IMR-90 (cell line): Measurements from ENCODE around the gene SOX8. TPM values are rescaled to one million over a fixed set of nuclear protein-coding genes. Genes with fewer than 3 reads are reported as not detected.

ENCODE experiments used
- ATAC-seq: fragments of 200-7000 bp; cut with Tn5 transposase; 2 replicates; pipeline ENCODE4 v1.9.1; 2020; ENCODE audit warnings: low read depth, mild to moderate bottlenecking, moderate library complexity
- BruUV-seq: library from RNA; stranded (reverse); fragments of 400-500 nt; replicated peaks from 2 replicates; lab custom pipeline; 2021; lab: Mats Ljungman, UMichigan
- CTCF ChIA-PET: fragments of 300-600 bp; formaldehyde crosslinking; extraction: SDS; loops from one replicate; lab custom pipeline; 2021; ENCODE audit warnings: antibody characterized with exemption; lab: Yijun Ruan, JAX
- POLR2A ChIA-PET: fragments of 300-600 bp; sonication (Branson Sonifier 250); formaldehyde crosslinking; loops from one replicate; lab custom pipeline; 2022; ENCODE audit warnings: antibody characterized with exemption; ENCODE audit not compliant: unreplicated experiment; lab: Charles Lee
- DNase-seq: peaks from one replicate; pipeline ENCODE4 v3.0.0; 2013
- H2AFZ ChIP-seq: replicated peaks from 2 replicates; pipeline ENCODE3; 2013; ENCODE audit warnings: low read length, mild to moderate bottlenecking; ENCODE audit not compliant: poor library complexity
- H2AK5ac ChIP-seq: 2 replicates; pipeline ENCODE4 v1.6.1; 2013; ENCODE audit warnings: low read depth, low read length, inconsistent platforms
- H2AK9ac ChIP-seq: replicated peaks from 2 replicates; pipeline ENCODE3; 2013; ENCODE audit warnings: mild to moderate bottlenecking, low read depth, low read length, moderate library complexity; ENCODE audit not compliant: poor library complexity
- H2BK120ac ChIP-seq: 2 replicates; pipeline ENCODE4 v1.6.1; 2013; ENCODE audit warnings: low read depth, low read length, inconsistent platforms
- H2BK15ac ChIP-seq: 3 replicates; pipeline ENCODE4 v1.6.1; 2013; ENCODE audit warnings: low read depth, low read length, inconsistent platforms
- H2BK20ac ChIP-seq: 2 replicates; pipeline ENCODE4 v1.6.1; 2013; ENCODE audit warnings: low read depth, mild to moderate bottlenecking, inconsistent platforms, low read length, moderate library complexity
- H2BK5ac ChIP-seq: 2 replicates; pipeline ENCODE4 v1.6.1; 2013; ENCODE audit warnings: mild to moderate bottlenecking, low read depth, low read length, inconsistent platforms; ENCODE audit not compliant: poor library complexity, severe bottlenecking
- H3K14ac ChIP-seq: replicated peaks from 2 replicates; pipeline ENCODE4 v1.6.1; 2013; ENCODE audit warnings: low read depth, low read length, inconsistent platforms
- H3K18ac ChIP-seq: 2 replicates; pipeline ENCODE4 v1.6.1; 2013; ENCODE audit warnings: low read depth, low read length, control low read depth
- H3K23ac ChIP-seq: 2 replicates; pipeline ENCODE4 v1.6.1; 2013; ENCODE audit warnings: low read depth, low read length, inconsistent platforms
- H3K27ac ChIP-seq: 2 replicates; pipeline ENCODE4 v1.5.1; 2013; ENCODE audit warnings: mild to moderate bottlenecking, control low read depth, low read length; ENCODE audit not compliant: insufficient read depth
- H3K27me3 ChIP-seq: 2 replicates; pipeline ENCODE4 v1.6.1; 2013; ENCODE audit warnings: low read length; ENCODE audit not compliant: control insufficient read depth, insufficient read depth
- H3K36me3 ChIP-seq: 2 replicates; pipeline ENCODE4 v1.6.1; 2013; ENCODE audit warnings: low read length, mixed read lengths; ENCODE audit not compliant: control insufficient read depth, insufficient read depth
- H3K4ac ChIP-seq: 2 replicates; pipeline ENCODE4 v1.6.1; 2013; ENCODE audit warnings: low read depth, low read length, inconsistent platforms
- H3K4me1 ChIP-seq: 2 replicates; pipeline ENCODE4 v1.6.1; 2013; ENCODE audit warnings: low read length, mixed read lengths; ENCODE audit not compliant: control insufficient read depth, insufficient read depth
- H3K4me2 ChIP-seq: 2 replicates; pipeline ENCODE4 v1.6.1; 2013; ENCODE audit warnings: low read depth, mild to moderate bottlenecking, control low read depth, low read length, moderate library complexity
- H3K4me3 ChIP-seq: 2 replicates; pipeline ENCODE4 v1.5.1; 2013; ENCODE audit warnings: low read depth, mild to moderate bottlenecking, control low read depth, low read length, moderate library complexity; ENCODE audit not compliant: insufficient read depth
- H3K56ac ChIP-seq: 2 replicates; pipeline ENCODE4 v1.6.1; 2013; ENCODE audit warnings: low read length, inconsistent platforms; ENCODE audit not compliant: insufficient read depth; ENCODE audit errors: extremely low read depth
- H3K79me1 ChIP-seq, 2 experiments: 2 replicates each; pipeline ENCODE4 v1.6.1; 2013; ENCODE audit warnings: low read length in 2 of 2, inconsistent platforms in 1 of 2, low read depth in 1 of 2
- H3K9ac ChIP-seq: 2 replicates; pipeline ENCODE4 v1.6.1; 2013; ENCODE audit warnings: low read depth, low read length, control low read depth
- H3K9me1 ChIP-seq: 2 replicates; pipeline ENCODE4 v1.6.1; 2013; ENCODE audit warnings: low read length, inconsistent platforms; ENCODE audit not compliant: insufficient read depth
- H3K9me3 ChIP-seq: 2 replicates; pipeline ENCODE4 v1.6.1; 2013; ENCODE audit warnings: low read length; ENCODE audit not compliant: control insufficient read depth, insufficient read depth
- H4K20me1 ChIP-seq: 2 replicates; pipeline ENCODE4 v1.6.1; 2013; ENCODE audit warnings: low read length, inconsistent platforms; ENCODE audit not compliant: insufficient read depth
- H4K5ac ChIP-seq: 2 replicates; pipeline ENCODE4 v1.6.1; 2013; ENCODE audit warnings: mild to moderate bottlenecking, low read depth, low read length, control low read depth
- H4K8ac ChIP-seq, 2 experiments: 2 replicates each; pipeline ENCODE4 v1.6.1; 2013; ENCODE audit warnings: low read depth in 2 of 2, low read length in 2 of 2, control low read depth in 1 of 2, inconsistent platforms in 1 of 2
- H4K91ac ChIP-seq: 2 replicates; pipeline ENCODE4 v1.6.1; 2013; ENCODE audit warnings: low read depth, low read length, inconsistent platforms; ENCODE audit not compliant: insufficient read depth
- BHLHE40 ChIP-seq: fragments of 150-350 bp; IDR thresholded peaks from 2 replicates; pipeline ENCODE4 v1.6.1; 2016; ENCODE audit warnings: mild to moderate bottlenecking, low read depth, low read length
- CEBPB ChIP-seq: IDR thresholded peaks from 2 replicates; pipeline ENCODE4 v1.6.1; 2012; ENCODE audit warnings: low read depth, low read length, improper control_type of control experiment
- CTCF ChIP-seq: conservative IDR thresholded peaks from 2 replicates; pipeline ENCODE4 v1.5.1; 2012; ENCODE audit warnings: mild to moderate bottlenecking, low read depth, low read length, improper control_type of control experiment
- ELK1 ChIP-seq: fragments of 150-350 bp; IDR thresholded peaks from 2 replicates; pipeline ENCODE4 v1.6.1; 2016; ENCODE audit warnings: low read depth, mild to moderate bottlenecking, low read length, moderate library complexity, borderline replicate concordance
- MAFK ChIP-seq: IDR thresholded peaks from 2 replicates; pipeline ENCODE4 v1.6.1; 2012; ENCODE audit warnings: low read depth, low read length, improper control_type of control experiment
- MAZ ChIP-seq: IDR thresholded peaks from 2 replicates; pipeline ENCODE4 v1.6.1; 2012; ENCODE audit warnings: low read depth, mild to moderate bottlenecking, low read length, improper control_type of control experiment, moderate library complexity, borderline replicate concordance
- NFE2L2 ChIP-seq: fragments of 150-350 bp; IDR thresholded peaks from 2 replicates; pipeline ENCODE4 v1.6.1; 2016; ENCODE audit warnings: low read depth, mild to moderate bottlenecking, low read length
- RAD21 ChIP-seq: IDR thresholded peaks from 2 replicates; pipeline ENCODE4 v1.6.1; 2012; ENCODE audit warnings: low read length, improper control_type of control experiment
- SMC3 ChIP-seq: fragments of 150-350 bp; IDR thresholded peaks from 2 replicates; pipeline ENCODE4 v1.6.1; 2016; ENCODE audit warnings: low read depth, mild to moderate bottlenecking, antibody characterized with exemption, low read length, moderate library complexity
- WGBS, 2 experiments: methylation state at CpG; one replicate each; pipeline versions ENCODE4 v1.1.5 to v1.1.7; 2013; ENCODE audit warnings: missing lambda C conversion rate in 2 of 2; ENCODE audit not compliant: insufficient read length in 1 of 2; ENCODE audit errors: extremely low coverage in 2 of 2; 5-methylcytosine and 5-hydroxymethylcytosine counted together
- dilution Hi-C: fragments of 300-500 bp; cut with HindIII; formaldehyde crosslinking; loops from one replicate; pipeline ENCODE4 v1.14.3; 2018; ENCODE audit warnings: low sequenced_read_pairs; ENCODE audit not compliant: unreplicated experiment
- in situ Hi-C: fragments of 300-500 bp; cut with MboI; formaldehyde crosslinking; loops from 3 replicates; pipeline ENCODE4 v1.14.3; 2019; ENCODE audit warnings: low sequenced_read_pairs, inconsistent platforms, mixed read lengths
- intact Hi-C: fragments of 100-400 bp; cut with micrococcal nuclease; formaldehyde crosslinking; loops from 2 replicates; pipeline ENCODE4 v1.10.0; 2022
- polyA plus RNA-seq, 3 experiments: library from polyadenylated mRNA; depleted of rRNA; stranded (reverse); fragments of >200 nt; gene quantifications; 2 replicates each; pipeline ENCODE4 v1.2.3, GENCODE V29; 2012; ENCODE audit warnings: low replicate concordance in 1 of 3
- total RNA-seq: library from RNA; depleted of rRNA; stranded (reverse); fragments of >200 nt; gene quantifications from 2 replicates; pipeline ENCODE4 v1.2.3, GENCODE V29; 2012

Gene SOX8
- total and polyA plus RNA-seq, 2 of the 4 experiments (the other 2 are of a cell fraction), result under 0.01 to 0.26 TPM

- ChIA-PET POLR2A (no interaction called here), CTCF (no interaction called here)
- dilution Hi-C loops, result no loop called here
- no peak overlapping the region for H2AFZ ChIP-seq
- H3K56ac ChIP-seq, result no peak overlapping the region
- H4K5ac ChIP-seq, result no peak overlapping the region
- H3K4me2 ChIP-seq, result no peak overlapping the region
- no peak overlapping the region for H3K27ac ChIP-seq
- no peak for DNase-seq
- H4K8ac ChIP-seq, result no peak overlapping the region
- no peaks in the 10 kb centered on the region for H3K79me1 ChIP-seq
- H3K4me1 ChIP-seq, result no peaks in the 10 kb centered on the region
- no peak overlapping the region for H2BK15ac ChIP-seq
- H3K9ac ChIP-seq, result no peak overlapping the region
- TF ChIP-seq MAFK (no peak), ELK1 (no peak), SMC3 (no peak), BHLHE40 (no peak), NFE2L2 (no peak), MAZ (no peak), RAD21 (no peak), CEBPB (no peak), CTCF (no peak)
- no peak overlapping the region for H2BK120ac ChIP-seq
- H3K4me3 ChIP-seq, result no peak overlapping the region
- ATAC-seq, result no peak
- intact Hi-C loops, result loop anchor here (5.0 kb wide), 1 partner anchor 268 kb away; no protein-coding TSS in a partner anchor
- WGBS, 2 experiments, result 45% methylated on average over 32 of the region's 63 CpGs; no CpG with 5 or more reads in 1 of the 2 experiments
- no peak overlapping the region for H3K23ac ChIP-seq
- in situ Hi-C loops, result no loop called here
- H3K4ac ChIP-seq, result no peak overlapping the region
- no peak overlapping the region for H2BK5ac ChIP-seq
- 0 out of 2 replicates have a peak, but pooled peaks cover 3% of the 10 kb centered on the region for H3K9me3 ChIP-seq
- no peak overlapping the region for H3K18ac ChIP-seq
- H3K27me3 ChIP-seq, result peaks cover 84% of the 10 kb centered on the region
- BruUV-seq, result no TSS peak
- H3K36me3 ChIP-seq, result no peaks in the 10 kb centered on the region
- H2AK5ac ChIP-seq, result no peak overlapping the region
- H2BK20ac ChIP-seq, result no peak overlapping the region
- no peaks in the 10 kb centered on the region; the same call in 1 of the 2 replicates for H3K9me1 ChIP-seq
- H2AK9ac ChIP-seq, result no peak overlapping the region
- H3K14ac ChIP-seq, result no peak overlapping the region
- H4K20me1 ChIP-seq, result no peaks in the 10 kb centered on the region; the same call in 1 of the 2 replicates
- no peak overlapping the region for H4K91ac ChIP-seq
Measured at GRCh38 chr16:979859-980594, 1.5 kb upstream of the SOX8 start.
